Measurements from ENCODE around the gene NSG1. TPM values are rescaled to one million over a fixed set of nuclear protein-coding genes. Genes with fewer than 3 reads are reported as not detected.

The NSG1 gene
- polyA plus RNA-seq, 1 of the 3 experiments (the other 2 are of a cell fraction), result 11.4 TPM

- H3K4me3 ChIP-seq (ENCODE audit: low read depth in 2 of 2, low read length in 1 of 2), result no peak overlapping the region
- no peak overlapping the region for H2AFZ ChIP-seq (ENCODE audit: low read depth)
- CTCF ChIA-PET, result interaction anchor here (0.6 to 1.3 kb wide), 5 partner anchors 11 to 90 kb away, joined by 3 to 6 read pairs (median 3); partner anchors contain the start of gene NSG1
- 97% methylated on average over 6 of the region's 7 CpGs for WGBS (ENCODE audit: low lambda C conversion rate)
- no peaks in the 10 kb centered on the region for H3K79me2 ChIP-seq (ENCODE audit: insufficient read depth)
- DNase-seq, result no peak
- no peak overlapping the region for H3K9ac ChIP-seq
- H3K36me3 ChIP-seq (replicated peaks in 1 of 2; ENCODE audit: control insufficient read depth in 1 of 2, insufficient read depth in 2 of 2, low read length in 1 of 2), result peaks cover 4 to 22% of the 10 kb centered on the region in 2 experiments
- no peak overlapping the region for H3K4me2 ChIP-seq
- no peaks in the 10 kb centered on the region; a peak in 1 of 4 replicates for H3K4me1 ChIP-seq (ENCODE audit: control insufficient read depth in 1 of 2, insufficient read depth in 2 of 2, low read depth in 1 of 2, low read length in 1 of 2)
- TF ChIP-seq FOXJ3 (CRISPR knock-in tag; IDR thresholded peaks at IDR 0.05), result no peak
- no peak for TF ChIP-seq REST (IDR thresholded peaks at IDR 0.05; ENCODE audit: low read depth, low read length)
- no peak for TF ChIP-seq NRF1 (IDR thresholded peaks at IDR 0.05; ENCODE audit: low read depth, low read length)
- TF ChIP-seq USF1 (IDR thresholded peaks at IDR 0.05; ENCODE audit: borderline replicate concordance, low read depth), result no peak
- TF ChIP-seq, protein P1, sequence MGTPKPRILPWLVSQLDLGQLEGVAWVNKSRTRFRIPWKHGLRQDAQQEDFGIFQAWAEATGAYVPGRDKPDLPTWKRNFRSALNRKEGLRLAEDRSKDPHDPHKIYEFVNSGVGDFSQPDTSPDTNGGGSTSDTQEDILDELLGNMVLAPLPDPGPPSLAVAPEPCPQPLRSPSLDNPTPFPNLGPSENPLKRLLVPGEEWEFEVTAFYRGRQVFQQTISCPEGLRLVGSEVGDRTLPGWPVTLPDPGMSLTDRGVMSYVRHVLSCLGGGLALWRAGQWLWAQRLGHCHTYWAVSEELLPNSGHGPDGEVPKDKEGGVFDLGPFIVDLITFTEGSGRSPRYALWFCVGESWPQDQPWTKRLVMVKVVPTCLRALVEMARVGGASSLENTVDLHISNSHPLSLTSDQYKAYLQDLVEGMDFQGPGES (IDR thresholded peaks at IDR 0.05; ENCODE audit: low read depth, low read length), result no peak
- TF ChIP-seq YY1 (IDR thresholded peaks at IDR 0.05; ENCODE audit: low read depth), result no peak
- no peak for TF ChIP-seq TAF1 (IDR thresholded peaks at IDR 0.05; ENCODE audit: borderline replicate concordance, low read depth, low read length)
- no peak for TF ChIP-seq ELF1 (IDR thresholded peaks at IDR 0.05)
- TF ChIP-seq, protein P2, sequence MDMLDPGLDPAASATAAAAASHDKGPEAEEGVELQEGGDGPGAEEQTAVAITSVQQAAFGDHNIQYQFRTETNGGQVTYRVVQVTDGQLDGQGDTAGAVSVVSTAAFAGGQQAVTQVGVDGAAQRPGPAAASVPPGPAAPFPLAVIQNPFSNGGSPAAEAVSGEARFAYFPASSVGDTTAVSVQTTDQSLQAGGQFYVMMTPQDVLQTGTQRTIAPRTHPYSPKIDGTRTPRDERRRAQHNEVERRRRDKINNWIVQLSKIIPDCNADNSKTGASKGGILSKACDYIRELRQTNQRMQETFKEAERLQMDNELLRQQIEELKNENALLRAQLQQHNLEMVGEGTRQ (IDR thresholded peaks at IDR 0.05; ENCODE audit: borderline replicate concordance, low read depth, low read length), result no peak
- TF ChIP-seq MXI1 (IDR thresholded peaks at IDR 0.05; ENCODE audit: low read depth, low read length), result no peak
- no peak for TF ChIP-seq RXRA (IDR thresholded peaks at IDR 0.05; ENCODE audit: borderline replicate concordance, low read depth)
- TF ChIP-seq GATA2 (CRISPR knock-in tag; IDR thresholded peaks at IDR 0.05), result no peak
- no peak overlapping the region for H3K27ac ChIP-seq (ENCODE audit: low read depth in 2 of 2, low read length in 1 of 2)
- no peaks in the 10 kb centered on the region for H3K9me2 ChIP-seq
- no peaks in the 10 kb centered on the region for H3K9me3 ChIP-seq
- no peaks in the 10 kb centered on the region for H4K20me1 ChIP-seq (ENCODE audit: insufficient read depth)
- no peaks in the 10 kb centered on the region for H3F3A ChIP-seq (replicated peaks; ENCODE audit: insufficient read depth)
- POLR2A ChIA-PET, result no interaction called here
- H3K27me3 ChIP-seq (ENCODE audit: insufficient read depth), result no peaks in the 10 kb centered on the region
These were observed 38.8 kb downstream of the NSG1 start for GRCh38 chr4:4425696-4426095.
